OCI-LY1 (cell line): ENCODE results near the gene MRLN.

Experiments
- H2AFZ ChIP-seq: fragments of 200-600 bp; sonication (generic), shearing (Covaris generic); 2 replicates; pipeline ENCODE4 v1.6.0; 2014; ENCODE audit warnings: antibody characterized with exemption, mild to moderate bottlenecking, low read length
- H3F3A ChIP-seq: fragments of 200-600 bp; sonication (generic), shearing (Covaris generic); 2 replicates; pipeline ENCODE4 v1.6.0; 2014; ENCODE audit warnings: mild to moderate bottlenecking, antibody characterized with exemption, low read length, moderate library complexity; ENCODE audit not compliant: insufficient read depth
- H3K27ac ChIP-seq: fragments of 200-600 bp; sonication (generic); 2 replicates; pipeline ENCODE4 v1.5.1; 2014; ENCODE audit warnings: low read length, mixed run types, mild to moderate bottlenecking, low read depth; ENCODE audit not compliant: poor library complexity, severe bottlenecking
- H3K27me3 ChIP-seq: fragments of 200-600 bp; sonication (generic); 2 replicates; pipeline ENCODE4 v1.6.0; 2014; ENCODE audit warnings: antibody characterized with exemption, mild to moderate bottlenecking, low read length, moderate library complexity; ENCODE audit not compliant: insufficient read depth
- H3K36me3 ChIP-seq: fragments of 200-600 bp; sonication (generic); 2 replicates; pipeline ENCODE4 v1.6.1; 2014; ENCODE audit warnings: mild to moderate bottlenecking, antibody characterized with exemption, low read length, moderate library complexity, mixed read lengths; ENCODE audit not compliant: insufficient read depth
- H3K4me1 ChIP-seq: fragments of 200-600 bp; sonication (generic); 2 replicates; pipeline ENCODE4 v1.5.1; 2014; ENCODE audit warnings: mild to moderate bottlenecking, low read length, moderate library complexity; ENCODE audit not compliant: insufficient read depth, severe bottlenecking
- H3K4me2 ChIP-seq: fragments of 200-600 bp; sonication (generic), shearing (Covaris generic); 2 replicates; pipeline ENCODE4 v1.6.1; 2014; ENCODE audit warnings: low read length
- H3K4me3 ChIP-seq: fragments of 200-600 bp; sonication (generic); 2 replicates; pipeline ENCODE4 v1.5.1; 2014; ENCODE audit warnings: low read length, low read depth, mild to moderate bottlenecking, mixed read lengths; ENCODE audit not compliant: poor library complexity, severe bottlenecking
- H3K79me2 ChIP-seq: fragments of 200-600 bp; shearing (Covaris generic); 2 replicates; pipeline ENCODE4 v1.6.1; 2016; ENCODE audit warnings: mixed run types, low read length, mixed read lengths; ENCODE audit not compliant: insufficient read depth
- H3K9ac ChIP-seq: fragments of 200-600 bp; sonication (generic), shearing (Covaris generic); 2 replicates; pipeline ENCODE4 v1.6.1; 2014; ENCODE audit warnings: mild to moderate bottlenecking, low read length, mixed read lengths
- H3K9me2 ChIP-seq: fragments of 200-600 bp; sonication (generic), shearing (Covaris generic); 2 replicates; pipeline ENCODE4 v1.6.1; 2014; ENCODE audit warnings: low read depth, mild to moderate bottlenecking, low read length, mixed read lengths
- H3K9me3 ChIP-seq: fragments of 200-600 bp; shearing (Covaris generic); 2 replicates; pipeline ENCODE4 v1.6.1; 2014; ENCODE audit warnings: low read length, mixed read lengths
- H4K20me1 ChIP-seq: fragments of 200-600 bp; sonication (generic), shearing (Covaris generic); 2 replicates; pipeline ENCODE4 v1.6.0; 2016; ENCODE audit warnings: mild to moderate bottlenecking, low read length; ENCODE audit not compliant: insufficient read depth
- EZH2 ChIP-seq: fragments of 200-600 bp; sonication (generic), shearing (Covaris generic); IDR thresholded peaks from 2 replicates; pipeline ENCODE4 v1.8.0; 2017; ENCODE audit warnings: borderline replicate concordance, mixed run types, mild to moderate bottlenecking, antibody characterized with exemption, low read length, moderate library complexity, mixed read lengths
- TF ChIP-seq, protein P1 (sequence below): fragments of 200-600 bp; sonication (generic), shearing (Covaris generic); IDR thresholded peaks from 2 replicates; pipeline ENCODE4 v1.5.1; 2017; ENCODE audit warnings: mild to moderate bottlenecking, antibody characterized with exemption, low read length, moderate library complexity, mixed read lengths

MRLN gene

DNA sequence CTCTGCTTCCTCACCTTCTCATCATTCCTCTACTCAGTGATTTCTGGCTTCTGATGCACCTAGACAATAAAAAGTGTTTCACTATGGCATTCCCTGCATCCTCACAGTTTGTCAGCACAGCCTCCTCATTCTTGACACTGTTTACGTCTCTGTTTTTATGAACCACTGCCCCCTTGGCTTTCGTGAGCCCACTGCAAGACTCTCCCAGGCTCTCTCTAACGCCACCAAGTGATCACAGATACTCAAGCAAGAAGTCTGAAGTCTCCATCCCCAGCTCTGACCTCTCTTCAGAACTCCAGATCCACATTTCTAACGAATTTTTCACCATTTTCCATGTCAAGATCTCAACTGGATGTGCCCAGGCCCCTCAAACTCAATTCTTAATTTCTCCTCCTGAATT, 52.5 kb downstream of the MRLN start:
- H3K9me3 ChIP-seq: no peaks in the 10 kb centered on the region
- no peak for TF ChIP-seq EZH2
- TF ChIP-seq, protein P1, sequence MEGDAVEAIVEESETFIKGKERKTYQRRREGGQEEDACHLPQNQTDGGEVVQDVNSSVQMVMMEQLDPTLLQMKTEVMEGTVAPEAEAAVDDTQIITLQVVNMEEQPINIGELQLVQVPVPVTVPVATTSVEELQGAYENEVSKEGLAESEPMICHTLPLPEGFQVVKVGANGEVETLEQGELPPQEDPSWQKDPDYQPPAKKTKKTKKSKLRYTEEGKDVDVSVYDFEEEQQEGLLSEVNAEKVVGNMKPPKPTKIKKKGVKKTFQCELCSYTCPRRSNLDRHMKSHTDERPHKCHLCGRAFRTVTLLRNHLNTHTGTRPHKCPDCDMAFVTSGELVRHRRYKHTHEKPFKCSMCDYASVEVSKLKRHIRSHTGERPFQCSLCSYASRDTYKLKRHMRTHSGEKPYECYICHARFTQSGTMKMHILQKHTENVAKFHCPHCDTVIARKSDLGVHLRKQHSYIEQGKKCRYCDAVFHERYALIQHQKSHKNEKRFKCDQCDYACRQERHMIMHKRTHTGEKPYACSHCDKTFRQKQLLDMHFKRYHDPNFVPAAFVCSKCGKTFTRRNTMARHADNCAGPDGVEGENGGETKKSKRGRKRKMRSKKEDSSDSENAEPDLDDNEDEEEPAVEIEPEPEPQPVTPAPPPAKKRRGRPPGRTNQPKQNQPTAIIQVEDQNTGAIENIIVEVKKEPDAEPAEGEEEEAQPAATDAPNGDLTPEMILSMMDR: peak; percentile 31; the same call in 1 of the 2 replicates
- no peaks in the 10 kb centered on the region for H3K79me2 ChIP-seq
- H3K36me3 ChIP-seq: no peaks in the 10 kb centered on the region
- no peak overlapping the region for H3K27ac ChIP-seq
- no peak overlapping the region for H3K9ac ChIP-seq
- no peaks in the 10 kb centered on the region for H3F3A ChIP-seq
- H3K4me3 ChIP-seq: no peak overlapping the region
- no peaks in the 10 kb centered on the region for H4K20me1 ChIP-seq
- no peaks in the 10 kb centered on the region for H3K9me2 ChIP-seq
- no peak overlapping the region for H2AFZ ChIP-seq
- no peaks in the 10 kb centered on the region for H3K27me3 ChIP-seq
- H3K4me2 ChIP-seq: no peak overlapping the region
- no peaks in the 10 kb centered on the region for H3K4me1 ChIP-seq

DNA sequence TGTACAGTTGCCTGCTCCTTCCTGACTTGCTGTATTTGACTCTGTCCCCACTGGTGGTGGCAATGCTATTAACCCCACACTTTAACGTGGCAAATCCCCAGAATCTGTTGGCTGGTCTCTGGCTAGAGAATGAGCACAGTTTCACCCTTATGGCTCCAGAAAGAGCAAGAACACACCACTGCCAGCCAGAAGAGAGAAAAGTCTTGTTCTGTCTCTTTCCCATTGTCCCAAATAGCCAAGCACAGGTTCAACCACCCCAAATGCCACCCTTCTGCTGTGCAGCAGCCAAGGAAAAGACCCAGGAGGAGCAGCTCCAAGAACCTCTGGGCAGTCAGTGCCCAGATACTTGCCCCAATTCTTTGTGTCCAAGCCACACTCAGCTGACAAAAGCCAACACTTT, 54.9 kb downstream of the MRLN start:
- Histone ChIP-seq H3K27ac (no peak overlapping the region), H3K4me2 (no peak overlapping the region), H3K4me3 (no peak overlapping the region), H3K9me2 (no peaks in the 10 kb centered on the region), H3K36me3 (no peaks in the 10 kb centered on the region), H2AFZ (no peak overlapping the region), H3K9ac (no peak overlapping the region), H4K20me1 (no peaks in the 10 kb centered on the region), H3K27me3 (no peaks in the 10 kb centered on the region), H3K79me2 (no peaks in the 10 kb centered on the region), H3K4me1 (no peaks in the 10 kb centered on the region), H3F3A (no peaks in the 10 kb centered on the region), H3K9me3 (no peaks in the 10 kb centered on the region)
- TF ChIP-seq EZH2: no peak
- TF ChIP-seq, protein P1: no peak

DNA sequence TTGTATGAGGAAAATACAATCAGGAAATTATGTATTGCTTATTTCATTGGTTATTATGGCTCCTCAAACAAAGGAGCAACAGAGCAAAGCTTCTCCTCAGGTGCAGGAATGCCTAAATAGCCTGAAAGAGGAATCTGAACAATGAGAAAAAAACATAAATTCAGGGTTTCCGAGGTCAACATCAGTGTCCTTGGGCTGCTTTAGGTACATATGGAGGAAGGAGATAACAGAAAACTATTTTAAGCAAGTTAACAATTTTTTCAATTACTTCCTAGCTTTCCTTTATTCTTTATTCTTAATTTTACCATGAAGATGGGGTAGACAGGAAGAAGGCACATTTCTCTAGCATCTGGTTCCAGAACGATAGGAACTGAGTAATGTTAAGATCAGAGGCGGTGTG, 57.6 kb downstream of the MRLN start:
- Histone ChIP-seq H2AFZ (no peak overlapping the region), H3K27ac (no peak overlapping the region), H3K9me3 (no peaks in the 10 kb centered on the region), H3K27me3 (no peaks in the 10 kb centered on the region), H3F3A (no peaks in the 10 kb centered on the region), H3K9me2 (no peaks in the 10 kb centered on the region), H3K4me3 (no peak overlapping the region), H3K79me2 (no peaks in the 10 kb centered on the region), H3K36me3 (no peaks in the 10 kb centered on the region), H4K20me1 (no peaks in the 10 kb centered on the region), H3K4me2 (no peak overlapping the region), H3K4me1 (no peaks in the 10 kb centered on the region), H3K9ac (no peak overlapping the region)
- TF ChIP-seq, protein P1: no peak
- TF ChIP-seq EZH2: no peak
